Hindlimb muscle (tissue), 1 donor: Measurements from ENCODE around the gene MTCH1. TPM values are rescaled to one million over a fixed set of nuclear protein-coding genes. Genes with fewer than 3 reads are reported as not detected.

ENCODE experiments used
- DNase-seq: peaks from one replicate; pipeline ENCODE4 v3.0.0-alpha.2; 2013
- polyA plus RNA-seq: library from polyadenylated mRNA; unstranded; fragments of 120-200 nt; gene quantifications from one replicate; pipeline ENCODE4 v1.2.1, GENCODE V29; 2013; ENCODE audit not compliant: insufficient read length

MTCH1 gene
- polyA plus RNA-seq, 1 donor = 107 TPM

GRCh38 chr6:36969988-36970891, 15.8 kb downstream of the MTCH1 start:
- DNase-seq = no peak

- DNase-seq = no peak
Observed at GRCh38 chr6:36969240-36969691, 16.7 kb downstream of the MTCH1 start.

- DNase-seq = no peak
Observed at GRCh38 chr6:36968266-36968977, 17.6 kb downstream of the MTCH1 start.

GRCh38 chr6:36967757-36968156, 18.2 kb downstream of the MTCH1 start:
- DNase-seq = no peak

- no peak for DNase-seq
Observed at GRCh38 chr6:36967301-36967700, 18.7 kb downstream of the MTCH1 start.

GRCh38 chr6:36964908-36965307, 21.1 kb downstream of the MTCH1 start:
- no peak for DNase-seq

GRCh38 chr6:36964349-36964748, 21.6 kb downstream of the MTCH1 start:
- DNase-seq = no peak

- no peak for DNase-seq
Observed at GRCh38 chr6:36963451-36964290, 22.3 kb downstream of the MTCH1 start.

GRCh38 chr6:36962874-36963273, 23.1 kb downstream of the MTCH1 start:
- peak; percentile 41 for DNase-seq

GRCh38 chr6:36961441-36962435, 24.3 kb downstream of the MTCH1 start:
- no peak for DNase-seq

GRCh38 chr6:36959555-36960250, 26.3 kb downstream of the MTCH1 start:
- DNase-seq = no peak

GRCh38 chr6:36958775-36959554, 27.0 kb downstream of the MTCH1 start:
- no peak for DNase-seq

- DNase-seq = no peak
Observed at GRCh38 chr6:36957773-36958271, 28.2 kb downstream of the MTCH1 start.

GRCh38 chr6:36956446-36956820, 29.6 kb downstream of the MTCH1 start:
- DNase-seq = no peak

- no peak for DNase-seq
Observed at GRCh38 chr6:36955671-36956445, 30.1 kb downstream of the MTCH1 start.

- DNase-seq = no peak
Observed at GRCh38 chr6:36955136-36955535, 30.9 kb downstream of the MTCH1 start.

- DNase-seq = no peak
Observed at GRCh38 chr6:36954262-36954931, 31.6 kb downstream of the MTCH1 start, which contains the start of gene PI16. Gene PI16, plus strand, starts transcription at chr6:36954738. Its CDS starts 23 bp downstream, at chr6:36954761.

GRCh38 chr6:36953931-36954261, 32.1 kb downstream of the MTCH1 start:
- no peak for DNase-seq
